Ecto neural progenitor cell (in vitro differentiated cells): ENCODE measurements around the gene SLC22A3.
"Not testable (repeated sequence)": the region's sequence is repeated elsewhere in the genome, so short reads cannot be mapped to it uniquely, and the experiment has no call there.

ENCODE experiments used
- DNase-seq: peaks from one replicate; pipeline ENCODE4 v3.0.0-alpha.2; 2018; ENCODE audit warnings: low spot score

Gene SLC22A3, protein sequence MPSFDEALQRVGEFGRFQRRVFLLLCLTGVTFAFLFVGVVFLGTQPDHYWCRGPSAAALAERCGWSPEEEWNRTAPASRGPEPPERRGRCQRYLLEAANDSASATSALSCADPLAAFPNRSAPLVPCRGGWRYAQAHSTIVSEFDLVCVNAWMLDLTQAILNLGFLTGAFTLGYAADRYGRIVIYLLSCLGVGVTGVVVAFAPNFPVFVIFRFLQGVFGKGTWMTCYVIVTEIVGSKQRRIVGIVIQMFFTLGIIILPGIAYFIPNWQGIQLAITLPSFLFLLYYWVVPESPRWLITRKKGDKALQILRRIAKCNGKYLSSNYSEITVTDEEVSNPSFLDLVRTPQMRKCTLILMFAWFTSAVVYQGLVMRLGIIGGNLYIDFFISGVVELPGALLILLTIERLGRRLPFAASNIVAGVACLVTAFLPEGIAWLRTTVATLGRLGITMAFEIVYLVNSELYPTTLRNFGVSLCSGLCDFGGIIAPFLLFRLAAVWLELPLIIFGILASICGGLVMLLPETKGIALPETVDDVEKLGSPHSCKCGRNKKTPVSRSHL

DNA sequence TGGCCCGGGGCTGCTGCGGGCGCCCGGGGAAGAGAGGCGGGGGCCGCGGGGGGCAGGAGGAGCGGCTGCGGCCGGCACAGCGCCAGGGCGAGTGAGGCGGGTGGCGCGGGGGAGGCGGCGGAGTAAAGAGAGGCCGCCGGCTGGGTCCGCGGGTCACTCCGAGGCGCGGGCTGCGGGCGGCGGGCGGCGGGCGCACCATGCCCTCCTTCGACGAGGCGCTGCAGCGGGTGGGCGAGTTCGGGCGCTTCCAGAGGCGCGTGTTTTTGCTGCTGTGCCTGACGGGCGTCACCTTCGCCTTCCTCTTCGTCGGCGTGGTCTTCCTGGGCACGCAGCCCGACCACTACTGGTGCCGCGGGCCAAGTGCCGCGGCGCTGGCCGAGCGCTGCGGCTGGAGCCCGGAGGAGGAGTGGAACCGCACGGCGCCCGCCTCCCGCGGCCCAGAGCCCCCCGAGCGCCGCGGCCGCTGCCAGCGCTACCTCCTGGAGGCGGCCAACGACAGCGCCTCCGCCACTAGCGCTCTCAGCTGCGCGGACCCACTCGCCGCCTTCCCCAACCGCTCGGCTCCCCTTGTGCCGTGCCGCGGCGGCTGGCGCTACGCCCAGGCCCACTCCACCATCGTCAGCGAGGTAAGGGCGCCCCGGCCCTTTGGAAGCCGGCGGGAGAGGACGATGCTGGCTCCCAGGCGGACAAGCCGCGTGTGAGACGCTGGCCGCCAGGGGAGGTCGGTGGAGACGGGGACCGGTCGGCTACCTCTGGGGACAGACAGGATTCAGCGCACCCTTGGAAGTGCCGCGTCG, at the start of gene SLC22A3:
Gene SLC22A3 (plus strand): TSS at position 156 of the 797 bp plus-strand sequence. CDS start 42 bp downstream, at position 198.
- peak; percentile 71 for DNase-seq

GRCh38 chr6:160299559-160299958, 48.6 kb upstream of the SLC22A3 start:
- no peak for DNase-seq

- no peak for DNase-seq
Measured at GRCh38 chr6:160300076-160300695, 48.0 kb upstream of the SLC22A3 start.

- no peak for DNase-seq
Measured at GRCh38 chr6:160301339-160301738, 46.8 kb upstream of the SLC22A3 start.

DNA sequence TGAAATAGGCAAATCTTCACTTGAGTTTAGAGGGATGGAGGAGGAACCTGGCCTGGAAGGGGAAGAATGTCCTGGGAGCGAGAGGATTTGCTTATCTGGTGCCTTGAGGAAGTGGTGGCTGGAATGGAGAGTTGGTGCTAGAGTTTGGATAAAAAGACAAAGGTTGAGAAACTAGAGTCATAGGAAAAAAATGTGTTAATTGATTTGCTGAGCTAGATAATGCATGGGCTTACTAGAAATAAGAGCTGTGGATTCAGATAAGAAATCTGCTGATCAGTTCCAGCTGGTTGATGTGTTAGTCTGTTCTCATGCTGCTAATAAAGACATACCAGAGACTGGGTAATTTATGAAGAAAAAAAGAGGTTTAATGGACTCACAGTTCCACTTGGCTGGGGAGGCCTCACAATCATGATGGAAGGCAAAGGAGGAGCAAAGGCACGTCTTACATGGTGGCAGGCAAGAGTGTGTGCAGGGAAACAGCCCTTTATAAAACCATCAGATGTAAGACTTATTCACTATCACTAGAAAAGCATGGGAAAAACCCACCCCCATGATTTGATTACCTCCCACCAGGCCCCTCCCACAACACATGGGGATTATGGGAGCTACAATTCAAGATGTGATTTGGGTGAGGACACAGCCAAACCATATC, 45.6 kb upstream of the SLC22A3 start:
- DNase-seq: not testable (repeated sequence)

GRCh38 chr6:160303806-160304205, 44.4 kb upstream of the SLC22A3 start:
- DNase-seq: no peak

DNA sequence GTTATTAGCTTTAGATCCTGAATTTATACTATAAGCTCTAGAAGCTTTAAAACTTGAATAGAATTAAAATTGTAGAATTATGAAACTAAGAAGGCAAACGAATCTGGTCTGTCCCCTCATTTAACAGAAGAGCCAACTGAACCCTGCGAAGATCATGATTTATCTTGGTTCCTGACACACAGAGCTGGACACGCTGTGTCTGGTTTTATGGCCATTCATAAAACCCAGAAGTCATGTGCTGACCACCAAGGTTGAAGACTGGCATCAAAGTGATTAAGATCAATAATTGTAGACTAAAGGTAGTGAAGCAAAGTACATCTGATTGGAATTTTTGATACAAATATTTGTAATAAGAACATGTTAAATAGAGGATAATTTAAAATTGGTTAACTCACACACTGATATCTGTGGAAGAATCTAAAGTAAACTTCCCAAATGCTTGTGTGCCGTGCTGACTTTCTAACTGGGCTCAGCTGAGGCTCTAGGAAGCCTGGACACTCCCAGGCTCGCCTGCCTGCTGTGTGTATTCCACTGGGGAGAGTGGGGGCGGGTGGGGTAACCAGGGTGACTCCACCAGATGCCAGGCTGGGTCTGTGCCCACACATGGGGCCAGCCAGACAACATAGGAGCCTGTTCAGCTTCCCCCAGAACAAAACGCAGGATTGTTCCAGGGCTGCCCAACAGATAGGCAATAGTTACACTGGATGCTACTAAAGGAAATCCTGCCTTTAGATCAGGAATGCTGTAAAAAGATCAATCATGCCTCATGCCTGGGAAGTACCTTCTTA, 42.1 kb upstream of the SLC22A3 start:
- DNase-seq: no peak

GRCh38 chr6:160309718-160310117, 38.5 kb upstream of the SLC22A3 start:
- DNase-seq: no peak

DNA sequence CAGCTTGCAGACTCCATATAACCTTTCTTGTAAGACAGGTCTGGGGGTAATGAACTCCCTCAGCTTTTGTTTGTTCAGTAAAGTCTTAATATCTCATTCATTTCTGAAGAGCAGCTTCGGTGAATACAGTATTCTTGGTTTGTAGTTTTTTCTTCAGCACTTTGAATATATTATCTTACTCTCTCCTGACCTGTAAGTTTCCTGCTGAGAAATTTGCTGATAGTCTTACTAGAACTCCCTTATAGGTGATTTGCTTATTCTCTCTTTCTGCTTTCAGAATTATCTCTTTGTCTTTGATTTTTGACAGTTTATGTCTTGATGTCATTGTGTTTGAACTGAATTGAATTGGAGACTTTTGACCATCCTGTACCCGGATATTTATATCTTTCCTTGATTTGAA, 35.3 kb upstream of the SLC22A3 start:
- no peak for DNase-seq

GRCh38 chr6:160315310-160315709, 32.9 kb upstream of the SLC22A3 start:
- DNase-seq: no peak

DNA sequence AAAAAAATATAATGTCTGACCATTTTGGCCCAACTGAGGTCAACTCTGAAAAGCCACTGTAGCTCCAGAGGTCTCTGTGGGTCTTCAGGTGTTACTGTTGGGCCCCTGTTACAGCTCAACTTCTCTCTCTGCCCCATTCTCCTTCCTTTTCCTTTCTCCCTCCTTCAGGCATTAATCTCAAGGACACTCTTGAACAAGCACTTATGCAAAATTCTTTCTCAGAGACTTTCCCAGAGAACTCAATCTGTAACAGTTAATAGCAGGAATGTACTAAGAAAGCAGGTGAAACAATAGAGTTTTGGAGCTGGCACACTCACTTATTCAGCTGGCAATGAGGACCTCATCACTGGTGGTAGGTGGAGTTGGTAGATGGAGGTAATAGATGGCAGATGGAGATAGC, 31.9 kb upstream of the SLC22A3 start:
- no peak for DNase-seq

GRCh38 chr6:160319246-160319645, 28.9 kb upstream of the SLC22A3 start:
- no peak for DNase-seq

DNA sequence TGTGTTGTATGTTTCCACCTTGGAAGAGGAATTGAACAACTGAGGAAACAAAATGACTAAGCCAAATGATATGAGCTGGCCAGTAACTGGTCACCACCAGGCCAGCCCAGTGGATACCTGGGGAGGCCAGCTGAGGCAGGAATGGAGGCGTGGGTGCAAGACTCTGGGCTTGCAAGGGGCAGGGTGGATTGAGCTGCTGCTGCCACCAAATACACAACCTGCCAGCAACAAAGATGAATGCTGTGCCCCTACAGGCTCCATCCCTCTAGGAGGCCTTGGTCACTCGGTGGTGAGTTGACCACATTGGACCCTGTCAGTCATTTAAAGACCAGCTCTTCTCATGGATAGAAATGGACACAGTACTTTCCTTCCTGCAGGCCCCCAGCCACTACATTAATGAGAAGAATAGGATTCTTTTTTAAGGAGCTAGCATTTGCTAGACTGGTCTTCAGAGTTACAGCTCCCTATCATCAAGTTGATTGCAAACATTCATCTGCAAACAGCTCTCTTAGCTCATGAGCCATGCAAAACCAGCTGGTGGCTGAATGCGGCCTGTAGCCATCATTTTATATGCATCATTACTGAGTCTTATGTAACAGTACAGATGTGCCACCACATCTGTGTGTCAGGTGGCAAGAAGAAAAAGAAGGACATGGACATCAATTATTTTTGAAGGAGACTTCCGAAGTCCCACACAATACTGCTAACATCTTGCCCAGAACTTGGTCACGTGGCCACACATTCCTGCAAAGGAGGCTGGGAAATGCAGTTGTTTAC, 26.3 kb upstream of the SLC22A3 start:
- DNase-seq: no peak

- no peak for DNase-seq
Measured at GRCh38 chr6:160327981-160328380, 20.2 kb upstream of the SLC22A3 start.

DNA sequence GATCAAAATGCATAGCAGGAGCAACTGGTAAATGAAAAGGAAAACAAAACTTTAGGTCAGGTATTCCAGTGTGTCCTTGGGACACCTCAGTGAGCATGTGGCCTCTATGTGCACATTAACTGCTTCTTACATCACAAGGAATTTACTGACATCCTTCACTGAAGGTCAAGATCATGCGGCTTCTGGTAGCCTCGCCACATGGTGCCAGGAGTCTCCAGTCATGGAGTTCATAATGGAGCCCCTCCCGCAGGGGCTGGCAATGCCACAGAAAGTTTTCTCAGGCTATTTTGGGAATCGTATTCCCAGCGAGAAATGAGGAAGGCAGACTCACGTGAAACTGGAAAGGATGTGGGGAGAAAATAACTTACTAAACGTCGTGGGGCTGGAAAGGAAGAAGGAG, 19.7 kb upstream of the SLC22A3 start:
- no peak for DNase-seq

- DNase-seq: no peak
Measured at GRCh38 chr6:160329188-160329587, 19.0 kb upstream of the SLC22A3 start.

- DNase-seq: no peak
Measured at GRCh38 chr6:160330619-160331018, 17.6 kb upstream of the SLC22A3 start.

DNA sequence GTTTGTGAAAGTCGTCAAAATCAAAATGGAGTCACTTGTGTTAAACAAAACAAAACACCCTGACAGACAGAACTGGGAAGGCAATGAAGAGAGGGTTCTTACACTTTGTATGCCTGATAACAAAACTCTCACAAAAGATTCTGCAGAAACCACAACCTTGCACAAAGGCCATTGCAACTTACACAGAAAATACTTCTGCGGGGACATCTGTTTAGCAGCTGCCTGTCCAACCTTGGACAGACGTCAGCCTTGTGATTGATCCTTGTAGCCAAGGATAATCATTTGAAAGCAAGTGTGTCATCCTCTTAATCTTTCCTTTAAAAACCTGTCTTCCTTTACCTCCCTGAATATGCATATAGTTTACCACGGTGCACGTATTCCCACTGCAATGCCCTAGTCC, 17.0 kb upstream of the SLC22A3 start:
- DNase-seq: no peak

DNA sequence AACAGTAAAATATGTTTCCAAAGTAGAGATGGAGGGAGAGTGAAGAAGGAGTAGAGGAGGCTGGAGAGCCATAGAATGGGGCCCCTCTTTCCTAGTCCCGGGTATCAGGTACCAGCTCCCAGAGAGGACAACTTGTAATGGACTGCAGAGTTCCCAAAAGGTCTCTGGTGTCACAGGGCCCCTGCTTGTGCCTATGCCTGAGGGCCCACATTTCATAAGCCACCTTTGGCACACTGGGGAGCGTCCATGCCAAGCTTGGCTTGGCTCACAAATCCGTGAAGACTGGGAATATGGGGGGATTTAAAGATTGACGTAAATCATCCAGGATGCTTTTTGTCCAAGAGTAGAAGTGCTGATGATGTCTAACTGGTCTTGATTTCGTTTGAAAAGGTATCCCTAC, 16.4 kb upstream of the SLC22A3 start:
- DNase-seq: no peak

GRCh38 chr6:160333101-160333500, 15.1 kb upstream of the SLC22A3 start:
- DNase-seq: no peak
